GM21526 (cell line): Measurements from ENCODE around the gene SORCS3.

Experiments used
- ATAC-seq: cut with Tn5 transposase; IDR thresholded peaks from one replicate; pipeline ENCODE4 v1.9.1; 2021; ENCODE audit warnings: moderate library complexity; ENCODE audit not compliant: unreplicated experiment, low FRiP score

Gene SORCS3

GRCh38 chr10:105149371-105149891 is 508.3 kb downstream of the SORCS3 start:
- ATAC-seq: no peak

- no peak for ATAC-seq
These were observed 509.3 kb downstream of the SORCS3 start for GRCh38 chr10:105150259-105150880.

GRCh38 chr10:105154736-105155135 is 513.6 kb downstream of the SORCS3 start:
- ATAC-seq: no peak

- no peak for ATAC-seq
These were observed 518.2 kb downstream of the SORCS3 start for GRCh38 chr10:105159268-105159667.

- ATAC-seq: no peak
These were observed 520.1 kb downstream of the SORCS3 start for GRCh38 chr10:105161149-105161548.

GRCh38 chr10:105161767-105162166 is 520.7 kb downstream of the SORCS3 start:
- no peak for ATAC-seq

- no peak for ATAC-seq
These were observed 529.4 kb downstream of the SORCS3 start for GRCh38 chr10:105170521-105170920.

GRCh38 chr10:105171945-105172344 is 530.9 kb downstream of the SORCS3 start:
- ATAC-seq: no peak

GRCh38 chr10:105181626-105182025 is 540.5 kb downstream of the SORCS3 start:
- no peak for ATAC-seq

- no peak for ATAC-seq
These were observed 542.4 kb downstream of the SORCS3 start for GRCh38 chr10:105183536-105183935.

- ATAC-seq: no peak
These were observed 544.1 kb downstream of the SORCS3 start for GRCh38 chr10:105185161-105185560.

- no peak for ATAC-seq
These were observed 546.2 kb downstream of the SORCS3 start for GRCh38 chr10:105187243-105187642.

GRCh38 chr10:105188737-105189462 is 547.8 kb downstream of the SORCS3 start:
- ATAC-seq: no peak

GRCh38 chr10:105189463-105189800 is 548.3 kb downstream of the SORCS3 start:
- no peak for ATAC-seq

GRCh38 chr10:105192146-105192545 is 551.1 kb downstream of the SORCS3 start:
- no peak for ATAC-seq

GRCh38 chr10:105192861-105193260 is 551.8 kb downstream of the SORCS3 start:
- no peak for ATAC-seq

GRCh38 chr10:105195831-105196230 is 554.7 kb downstream of the SORCS3 start:
- ATAC-seq: no peak

GRCh38 chr10:105197598-105198364 is 556.7 kb downstream of the SORCS3 start:
- no peak for ATAC-seq

- no peak for ATAC-seq
These were observed 565.5 kb downstream of the SORCS3 start for GRCh38 chr10:105206616-105207015.

- ATAC-seq: no peak
These were observed 566.4 kb downstream of the SORCS3 start for GRCh38 chr10:105207476-105207995.

- ATAC-seq: no peak
These were observed 569.5 kb downstream of the SORCS3 start for GRCh38 chr10:105210546-105210945.
